ENCODE data around the gene FBLN5.

GRCh38 chr14:91929700-91930099, 17.8 kb downstream of the FBLN5 start:
- TF ChIP-seq, protein P1, sequence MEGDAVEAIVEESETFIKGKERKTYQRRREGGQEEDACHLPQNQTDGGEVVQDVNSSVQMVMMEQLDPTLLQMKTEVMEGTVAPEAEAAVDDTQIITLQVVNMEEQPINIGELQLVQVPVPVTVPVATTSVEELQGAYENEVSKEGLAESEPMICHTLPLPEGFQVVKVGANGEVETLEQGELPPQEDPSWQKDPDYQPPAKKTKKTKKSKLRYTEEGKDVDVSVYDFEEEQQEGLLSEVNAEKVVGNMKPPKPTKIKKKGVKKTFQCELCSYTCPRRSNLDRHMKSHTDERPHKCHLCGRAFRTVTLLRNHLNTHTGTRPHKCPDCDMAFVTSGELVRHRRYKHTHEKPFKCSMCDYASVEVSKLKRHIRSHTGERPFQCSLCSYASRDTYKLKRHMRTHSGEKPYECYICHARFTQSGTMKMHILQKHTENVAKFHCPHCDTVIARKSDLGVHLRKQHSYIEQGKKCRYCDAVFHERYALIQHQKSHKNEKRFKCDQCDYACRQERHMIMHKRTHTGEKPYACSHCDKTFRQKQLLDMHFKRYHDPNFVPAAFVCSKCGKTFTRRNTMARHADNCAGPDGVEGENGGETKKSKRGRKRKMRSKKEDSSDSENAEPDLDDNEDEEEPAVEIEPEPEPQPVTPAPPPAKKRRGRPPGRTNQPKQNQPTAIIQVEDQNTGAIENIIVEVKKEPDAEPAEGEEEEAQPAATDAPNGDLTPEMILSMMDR (IDR thresholded peaks at IDR 0.05) = no peak
- TF ChIP-seq EP300 (IDR thresholded peaks at IDR 0.05) (no peak), POLR2AphosphoS5 (IDR thresholded peaks at IDR 0.05) (no peak)

Measured in sigmoid colon (tissue), 4 donors.